EH (cell line): ENCODE results near the gene ZNF300.
"Not testable (repeated sequence)": the region's sequence is repeated elsewhere in the genome, so short reads cannot be mapped to it uniquely, and the experiment has no call there.

Experiments used
- DNase-seq: peaks from one replicate; pipeline ENCODE4 v3.0.0-alpha.2; 2015; ENCODE audit warnings: low read depth

ZNF300 gene

GRCh38 chr5:150904479-150905311, at the start of gene ZNF300:
ZNF300 (minus strand) TSS chr5:150904980; CDS start chr5:150903155, 1,825 bp downstream.
- DNase-seq = peak; percentile 95

- DNase-seq = no peak
These were observed 43.8 kb upstream of the ZNF300 start for GRCh38 chr5:150948539-150948938.

GRCh38 chr5:150946351-150946905, 41.6 kb upstream of the ZNF300 start:
- DNase-seq = peak; percentile 3

- no peak for DNase-seq
These were observed 41.2 kb upstream of the ZNF300 start for GRCh38 chr5:150945947-150946346.

- peak; percentile 2 for DNase-seq
These were observed 40.7 kb upstream of the ZNF300 start for GRCh38 chr5:150945486-150945885.

- DNase-seq = no peak
These were observed 26.7 kb upstream of the ZNF300 start for GRCh38 chr5:150931368-150931965.

GRCh38 chr5:150918613-150919012, 13.8 kb upstream of the ZNF300 start:
- peak; percentile 84 for DNase-seq

- no peak for DNase-seq
These were observed 7.6 kb upstream of the ZNF300 start for GRCh38 chr5:150912312-150912814.

- DNase-seq = no peak
These were observed 518 bp upstream of the ZNF300 start for GRCh38 chr5:150905312-150905683.

- DNase-seq = no peak
These were observed 3.3 kb downstream of the ZNF300 start for GRCh38 chr5:150901446-150901845.

- DNase-seq = no peak
These were observed 9.1 kb downstream of the ZNF300 start for GRCh38 chr5:150895431-150896428.

- DNase-seq = no peak
These were observed 25.4 kb downstream of the ZNF300 start for GRCh38 chr5:150879358-150879757.

GRCh38 chr5:150862070-150862469, 42.7 kb downstream of the ZNF300 start:
- no peak for DNase-seq

GRCh38 chr5:150860246-150860821, 44.4 kb downstream of the ZNF300 start:
- DNase-seq = no peak

GRCh38 chr5:150856700-150857099, 48.1 kb downstream of the ZNF300 start:
- DNase-seq = not testable (repeated sequence)

GRCh38 chr5:150853561-150853960, 51.2 kb downstream of the ZNF300 start:
- DNase-seq = no peak

- no peak for DNase-seq
These were observed 53.7 kb downstream of the ZNF300 start for GRCh38 chr5:150851039-150851438.

GRCh38 chr5:150848271-150848670, 56.5 kb downstream of the ZNF300 start:
- DNase-seq = no peak

- DNase-seq = no peak
These were observed 57.5 kb downstream of the ZNF300 start for GRCh38 chr5:150847334-150847695.

- DNase-seq = peak; percentile 83
These were observed 58.0 kb downstream of the ZNF300 start for GRCh38 chr5:150846654-150847333.

GRCh38 chr5:150846308-150846653, 58.5 kb downstream of the ZNF300 start, which contains the start of gene IRGM:
IRGM (plus strand) TSS chr5:150846521; CDS start chr5:150848124, 1,603 bp downstream.
- DNase-seq = not testable (repeated sequence)
